CD4-positive, alpha-beta T cell treated with Interferon gamma for 1 hour (primary cell): ENCODE measurements around the gene TMEM107.
"Not testable (repeated sequence)": the region's sequence is repeated elsewhere in the genome, so short reads cannot be mapped to it uniquely, and the experiment has no call there.

Source experiments
- DNase-seq: peaks from one replicate; pipeline ENCODE4 v3.0.0-alpha.2; 2020

TMEM107 gene

DNA sequence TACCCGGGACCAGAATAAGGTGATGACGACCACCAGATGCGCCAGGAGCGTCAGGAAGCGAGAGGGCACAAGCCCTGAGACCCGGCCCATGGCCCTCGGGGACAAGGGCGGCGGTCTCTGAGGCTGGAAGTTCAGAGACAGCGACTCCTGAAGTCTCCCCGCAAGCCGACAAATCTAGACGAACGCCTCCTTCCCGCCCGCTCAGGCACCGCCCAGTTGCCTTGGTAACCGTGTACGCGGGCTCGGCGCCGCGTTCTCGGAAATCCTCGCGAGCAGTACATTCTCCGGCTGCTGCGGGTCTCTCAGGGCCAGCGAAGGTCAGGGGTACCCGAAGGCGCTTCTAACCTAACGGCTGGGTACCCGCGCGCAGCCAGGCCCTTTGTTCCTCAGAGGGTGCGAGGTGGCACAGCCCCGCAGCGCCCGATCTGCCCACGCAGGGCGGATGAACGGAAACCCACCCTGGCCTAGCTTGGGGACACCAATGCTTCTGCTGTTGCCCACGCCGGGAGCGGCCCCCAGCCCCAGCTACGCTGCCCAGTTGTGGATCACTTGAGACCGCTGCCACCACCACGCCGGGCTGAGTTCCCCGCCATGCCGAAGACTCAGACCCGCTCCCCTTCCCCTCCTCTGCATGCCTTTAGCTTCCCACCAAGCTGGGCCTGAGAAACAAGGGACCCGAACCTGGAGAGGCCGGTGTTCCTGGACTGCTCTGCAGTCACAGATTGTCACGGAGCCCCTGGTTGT, at the start of gene TMEM107:
Gene TMEM107, minus strand, starts transcription at position 184 of the 744 bp plus-strand sequence. Its CDS starts 94 bp downstream, at position 90.
- peak; percentile 86 for DNase-seq

GRCh38 chr17:8224891-8225812, 49.0 kb upstream of the TMEM107 start:
- DNase-seq = no peak

DNA sequence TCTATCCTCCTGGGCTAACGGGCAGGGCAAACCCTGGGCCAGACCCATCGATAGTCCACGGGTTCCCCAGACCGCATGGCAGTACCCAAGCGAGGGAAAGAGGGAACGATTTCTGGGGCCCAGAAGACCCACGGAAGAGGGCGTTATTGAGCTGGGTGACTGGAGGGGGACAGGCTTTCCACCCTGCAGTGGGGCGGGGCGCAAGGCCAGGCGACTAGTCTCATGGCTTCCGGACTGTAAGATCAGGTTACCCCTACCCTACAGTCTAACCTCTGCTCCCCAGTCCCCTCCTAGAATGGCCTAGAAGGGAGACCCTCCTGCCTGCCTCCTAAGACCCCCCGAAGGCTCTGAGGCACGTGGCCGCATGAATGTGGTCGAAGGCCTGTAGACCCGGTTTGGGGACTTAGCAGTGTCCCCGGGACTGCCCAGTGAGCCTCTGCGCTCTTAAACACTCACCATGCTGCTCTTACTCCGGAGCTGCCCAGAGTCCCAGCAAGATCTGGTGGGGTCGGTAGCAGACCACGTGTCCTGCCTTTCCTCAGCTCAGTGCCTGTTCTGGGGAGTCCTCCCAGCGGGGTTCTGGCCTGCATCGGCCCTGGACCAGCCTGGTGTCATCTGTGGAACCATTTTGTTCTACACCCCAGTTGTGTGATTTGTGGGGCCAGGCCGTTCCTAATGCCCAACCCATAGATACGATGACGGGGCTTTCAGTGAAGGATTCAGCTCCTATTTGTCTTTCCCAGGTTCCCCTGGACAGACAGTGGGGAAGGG, 47.4 kb upstream of the TMEM107 start:
- peak; percentile 53 for DNase-seq

- DNase-seq = peak; percentile 91
These were observed 46.6 kb upstream of the TMEM107 start for GRCh38 chr17:8222630-8223355.

- peak; percentile 82 for DNase-seq
These were observed 46.1 kb upstream of the TMEM107 start for GRCh38 chr17:8222380-8222629.

GRCh38 chr17:8221663-8222379, 45.6 kb upstream of the TMEM107 start:
- peak; percentile 89 for DNase-seq

- DNase-seq = peak; percentile 89
These were observed 44.8 kb upstream of the TMEM107 start for GRCh38 chr17:8220783-8221662.

- not testable (repeated sequence) for DNase-seq
These were observed 37.8 kb upstream of the TMEM107 start for GRCh38 chr17:8214000-8214399.

GRCh38 chr17:8212312-8213180, 36.4 kb upstream of the TMEM107 start:
- DNase-seq = no peak

- peak; percentile 13 for DNase-seq
These were observed 34.7 kb upstream of the TMEM107 start for GRCh38 chr17:8210761-8211458.

- DNase-seq = peak; percentile 94
These were observed 34.0 kb upstream of the TMEM107 start, which contains the start of gene AURKB for GRCh38 chr17:8209907-8210760. Gene AURKB, minus strand, starts transcription at chr17:8210575. Its CDS starts 351 bp downstream, at chr17:8210224.

DNA sequence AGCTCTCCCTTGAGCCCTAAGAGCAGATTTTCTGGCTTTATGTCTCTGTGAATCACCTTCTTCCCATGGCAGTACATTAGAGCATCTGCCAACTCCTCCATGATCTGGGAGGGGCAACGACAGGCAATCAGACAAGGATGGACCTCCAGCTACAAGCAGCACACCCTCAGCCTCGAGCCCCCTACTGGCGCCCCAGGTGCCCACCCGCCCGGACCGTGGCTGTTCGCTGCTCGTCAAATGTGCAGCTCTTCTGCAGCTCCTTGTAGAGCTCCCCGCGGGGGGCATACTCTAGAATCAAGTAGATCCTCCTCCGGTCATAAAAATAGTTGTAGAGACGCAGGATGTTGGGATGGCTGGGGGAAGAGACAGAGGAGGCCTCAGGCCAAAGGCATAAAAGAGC, 30.4 kb upstream of the TMEM107 start:
- DNase-seq = no peak

DNA sequence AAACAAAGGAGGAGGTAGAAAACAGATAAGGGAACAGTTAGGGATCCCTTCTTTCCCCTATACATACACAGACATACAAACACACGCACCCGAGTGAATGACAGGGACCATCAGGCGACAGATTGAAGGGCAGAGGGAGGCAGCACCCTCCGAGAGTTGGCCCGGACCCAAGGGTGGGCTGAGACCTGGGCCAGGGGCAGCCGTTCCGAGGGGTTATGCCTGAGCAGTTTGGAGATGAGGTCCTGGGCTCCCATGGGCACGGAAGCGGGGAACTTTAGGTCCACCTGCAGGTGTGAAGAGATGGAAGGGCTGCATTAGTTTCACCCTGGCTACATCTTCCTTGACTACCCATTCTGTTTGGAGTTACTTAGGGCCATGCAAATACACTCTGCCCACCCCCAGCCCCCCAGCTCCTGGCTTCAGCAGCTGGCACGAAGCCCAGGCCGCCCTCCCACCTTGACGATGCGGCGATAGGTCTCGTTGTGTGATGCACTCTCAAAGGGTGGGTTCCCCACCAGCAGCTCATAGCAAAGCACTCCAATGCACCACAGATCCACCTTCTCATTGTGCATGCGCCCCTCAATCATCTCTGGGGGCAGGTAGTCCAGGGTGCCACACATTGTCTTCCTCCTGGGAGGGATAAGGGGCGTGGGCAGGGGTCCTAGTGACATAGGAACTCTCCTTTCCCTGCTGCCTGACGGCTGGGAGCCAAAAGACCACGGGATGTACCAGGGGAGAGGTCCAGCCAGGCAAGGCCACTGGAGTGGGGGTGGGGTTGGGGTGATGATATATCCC, 28.8 kb upstream of the TMEM107 start:
- no peak for DNase-seq

GRCh38 chr17:8192070-8192815, 16.1 kb upstream of the TMEM107 start:
- peak; percentile 72 for DNase-seq

GRCh38 chr17:8190506-8190905, 14.3 kb upstream of the TMEM107 start:
- DNase-seq = no peak

DNA sequence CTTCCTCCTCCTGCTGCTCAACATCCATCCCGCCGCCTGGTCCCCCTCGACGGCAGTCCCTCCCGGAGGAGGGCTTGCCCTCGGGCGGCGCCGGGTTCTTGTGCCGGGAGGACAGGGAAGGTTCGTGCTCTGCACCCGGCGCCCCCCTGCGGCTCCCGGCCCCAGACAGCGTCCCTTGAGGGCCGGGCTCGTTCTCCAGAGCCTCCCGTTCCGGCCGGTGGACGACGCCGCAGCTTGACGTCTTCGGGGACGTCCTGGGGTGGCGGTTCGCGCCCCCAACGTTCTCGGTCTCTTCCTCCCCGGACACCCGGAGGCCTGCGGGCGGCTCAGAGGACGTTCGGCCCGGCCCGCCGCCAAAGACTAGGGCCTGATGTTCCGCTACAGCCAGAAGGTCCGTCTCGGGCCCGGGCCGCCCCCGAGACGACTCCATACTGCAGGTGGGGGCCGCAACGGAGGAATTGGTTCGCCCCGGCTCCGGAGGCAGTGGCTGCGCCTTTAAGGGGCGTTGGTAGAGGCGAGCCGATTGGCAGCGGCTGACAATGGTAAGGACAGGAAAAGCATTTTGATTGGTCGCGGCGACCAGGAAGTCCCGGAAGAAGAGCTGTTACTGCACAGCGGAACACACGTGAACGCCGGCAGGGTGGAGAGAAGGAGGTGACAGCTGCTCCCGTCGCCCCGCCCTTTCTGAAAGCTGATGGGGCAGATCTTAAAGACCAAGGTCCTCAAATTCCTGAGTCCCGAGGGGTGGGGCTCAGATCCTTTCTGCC, 13.7 kb upstream of the TMEM107 start, which contains the start of gene BORCS6:
Gene BORCS6, minus strand, starts transcription at position 470 of the 767 bp plus-strand sequence. Its CDS starts 40 bp downstream, at position 430.
- DNase-seq = peak; percentile 98
